HUES64 (cell line): ENCODE data around the gene TNIK.

ENCODE experiments used
- H3K27ac ChIP-seq: 2 replicates; pipeline ENCODE4 v1.7.0; 2013; ENCODE audit warnings: low read depth, low read length, inconsistent platforms
- H3K27me3 ChIP-seq: 2 replicates; pipeline ENCODE4 v1.6.1; 2013; ENCODE audit warnings: mild to moderate bottlenecking, low read length; ENCODE audit not compliant: insufficient read depth
- H3K36me3 ChIP-seq: 2 replicates; pipeline ENCODE4 v1.6.1; 2013; ENCODE audit warnings: mild to moderate bottlenecking, low read length; ENCODE audit not compliant: insufficient read depth
- H3K4me1 ChIP-seq: 2 replicates; pipeline ENCODE4 v1.6.1; 2013; ENCODE audit warnings: mild to moderate bottlenecking, low read length, moderate library complexity; ENCODE audit not compliant: insufficient read depth
- H3K4me3 ChIP-seq: 2 replicates; pipeline ENCODE4 v1.5.1; 2013; ENCODE audit warnings: mild to moderate bottlenecking, low read length, moderate library complexity
- H3K9ac ChIP-seq: 2 replicates; pipeline ENCODE4 v1.6.1; 2013; ENCODE audit warnings: mild to moderate bottlenecking, low read depth, low read length
- H3K9me3 ChIP-seq: 2 replicates; pipeline ENCODE4 v1.6.1; 2013; ENCODE audit warnings: low read depth, low read length; ENCODE audit not compliant: insufficient read depth
- WGBS: fragments of 150-250, 120-280 bp; methylation state at CpG from one replicate; pipeline ENCODE4 v1.1.7; 2013; ENCODE audit warnings: missing lambda C conversion rate; 5-methylcytosine and 5-hydroxymethylcytosine counted together

Gene TNIK

GRCh38 chr3:171133796-171134569 is 326.2 kb downstream of the TNIK start:
- no peak overlapping the region for H3K27ac ChIP-seq
- WGBS = 93% methylated on average over 5 of the region's 5 CpGs
- no peaks in the 10 kb centered on the region for H3K9me3 ChIP-seq
- H3K4me3 ChIP-seq = no peak overlapping the region
- H3K36me3 ChIP-seq = no peaks in the 10 kb centered on the region
- no peaks in the 10 kb centered on the region for H3K27me3 ChIP-seq
- H3K4me1 ChIP-seq = no peaks in the 10 kb centered on the region
- H3K9ac ChIP-seq = no peak overlapping the region

- no peak overlapping the region for H3K27ac ChIP-seq
- no peaks in the 10 kb centered on the region for H3K4me1 ChIP-seq
- no peaks in the 10 kb centered on the region for H3K36me3 ChIP-seq
- no peak overlapping the region for H3K4me3 ChIP-seq
- WGBS = 91% methylated on average over 5 of the region's 5 CpGs
- H3K9ac ChIP-seq = no peak overlapping the region
- no peaks in the 10 kb centered on the region for H3K9me3 ChIP-seq
- H3K27me3 ChIP-seq = no peaks in the 10 kb centered on the region
Measured at GRCh38 chr3:171133337-171133736, 326.9 kb downstream of the TNIK start.

GRCh38 chr3:171132873-171133272 is 327.3 kb downstream of the TNIK start:
- Histone ChIP-seq H3K36me3 (no peaks in the 10 kb centered on the region), H3K9ac (no peak overlapping the region), H3K27me3 (no peaks in the 10 kb centered on the region), H3K4me1 (no peaks in the 10 kb centered on the region), H3K27ac (no peak overlapping the region), H3K9me3 (no peaks in the 10 kb centered on the region), H3K4me3 (no peak overlapping the region)
- WGBS = 90% methylated on average over 4 of the region's 4 CpGs

- Histone ChIP-seq H3K36me3 (0 out of 2 replicates have a peak, but pooled peaks cover 8% of the 10 kb centered on the region), H3K27ac (no peak overlapping the region)
- 74% methylated on average over 2 of the region's 2 CpGs for WGBS
Measured at GRCh38 chr3:171129827-171130226, 330.4 kb downstream of the TNIK start.

GRCh38 chr3:171127611-171128010 is 332.6 kb downstream of the TNIK start:
- Histone ChIP-seq H3K9me3 (no peaks in the 10 kb centered on the region), H3K9ac (no peak overlapping the region), H3K27me3 (no peaks in the 10 kb centered on the region), H3K36me3 (0 out of 2 replicates have a peak, but pooled peaks cover 10% of the 10 kb centered on the region), H3K4me1 (no peaks in the 10 kb centered on the region), H3K27ac (no peak overlapping the region), H3K4me3 (no peak overlapping the region)
- WGBS = 100% methylated on average over 1 of the region's 1 CpG

More at GRCh38 chr3:171129827-171130226, 330.4 kb downstream of the TNIK start:
- no peaks in the 10 kb centered on the region for H3K27me3 ChIP-seq
- H3K4me1 ChIP-seq = no peaks in the 10 kb centered on the region
- H3K9me3 ChIP-seq = no peaks in the 10 kb centered on the region
- no peak overlapping the region for H3K9ac ChIP-seq
- H3K4me3 ChIP-seq = no peak overlapping the region

- H3K4me3 ChIP-seq = no peak overlapping the region
- H3K4me1 ChIP-seq = no peaks in the 10 kb centered on the region
- 0 out of 2 replicates have a peak, but pooled peaks cover 10% of the 10 kb centered on the region for H3K36me3 ChIP-seq
- 96% methylated on average over 7 of the region's 7 CpGs for WGBS
- H3K27ac ChIP-seq = no peak overlapping the region
- no peaks in the 10 kb centered on the region for H3K9me3 ChIP-seq
- H3K9ac ChIP-seq = no peak overlapping the region
- H3K27me3 ChIP-seq = no peaks in the 10 kb centered on the region
Measured at GRCh38 chr3:171126478-171127209, 333.6 kb downstream of the TNIK start.

GRCh38 chr3:171125010-171125409 is 335.2 kb downstream of the TNIK start:
- Histone ChIP-seq H3K27ac (no peak overlapping the region), H3K9ac (no peak overlapping the region), H3K27me3 (no peaks in the 10 kb centered on the region), H3K36me3 (peaks cover 13% of the 10 kb centered on the region; the same call in 1 of the 2 replicates), H3K4me3 (no peak overlapping the region), H3K9me3 (no peaks in the 10 kb centered on the region), H3K4me1 (no peaks in the 10 kb centered on the region)
- 93% methylated on average over 1 of the region's 1 CpG for WGBS

GRCh38 chr3:171123915-171124314 is 336.3 kb downstream of the TNIK start:
- H3K27ac ChIP-seq = no peak overlapping the region
- H3K9ac ChIP-seq = no peak overlapping the region
- H3K9me3 ChIP-seq = no peaks in the 10 kb centered on the region
- peaks cover 16% of the 10 kb centered on the region; the same call in 1 of the 2 replicates for H3K36me3 ChIP-seq
- no peaks in the 10 kb centered on the region for H3K4me1 ChIP-seq
- no peaks in the 10 kb centered on the region for H3K27me3 ChIP-seq
- no peak overlapping the region for H3K4me3 ChIP-seq

- Histone ChIP-seq H3K4me3 (no peak overlapping the region), H3K9me3 (no peaks in the 10 kb centered on the region), H3K27me3 (no peaks in the 10 kb centered on the region), H3K27ac (no peak overlapping the region), H3K9ac (no peak overlapping the region), H3K4me1 (no peaks in the 10 kb centered on the region), H3K36me3 (peaks cover 16% of the 10 kb centered on the region; the same call in 1 of the 2 replicates)
- WGBS = 86% methylated on average over 2 of the region's 2 CpGs
Measured at GRCh38 chr3:171122861-171123260, 337.3 kb downstream of the TNIK start.

- Histone ChIP-seq H3K36me3 (peaks cover 16% of the 10 kb centered on the region; the same call in 1 of the 2 replicates), H3K9me3 (no peaks in the 10 kb centered on the region), H3K9ac (no peak overlapping the region), H3K4me3 (no peak overlapping the region), H3K27me3 (no peaks in the 10 kb centered on the region), H3K4me1 (no peaks in the 10 kb centered on the region), H3K27ac (no peak overlapping the region)
- 87% methylated on average over 3 of the region's 3 CpGs for WGBS
Measured at GRCh38 chr3:171122240-171122639, 338.0 kb downstream of the TNIK start.

GRCh38 chr3:171121801-171122200 is 338.4 kb downstream of the TNIK start:
- no peaks in the 10 kb centered on the region for H3K27me3 ChIP-seq
- H3K4me3 ChIP-seq = no peak overlapping the region
- no peaks in the 10 kb centered on the region for H3K9me3 ChIP-seq
- H3K27ac ChIP-seq = no peak overlapping the region
- H3K36me3 ChIP-seq = peaks cover 16% of the 10 kb centered on the region; the same call in 1 of the 2 replicates
- no peak overlapping the region for H3K9ac ChIP-seq
- peaks cover 4% of the 10 kb centered on the region for H3K4me1 ChIP-seq
